Kidney (tissue), 14 donors: ENCODE measurements around the gene GPC4. TPM values are rescaled to one million over a fixed set of nuclear protein-coding genes. Genes with fewer than 3 reads are reported as not detected.

Source experiments
- DNase-seq, 5 donors: peaks; one replicate each; pipeline ENCODE4 v3.0.0-alpha.2; 2013 to 2020
- FAIRE-seq: peaks from 2 replicates; lab custom pipeline; 2012; peaks lifted over from hg19 to GRCh38; lab: Jason Lieb, UNC
- H3K27ac ChIP-seq, 2 donors: one replicate each; pipeline ENCODE4 v1.7.0; 2013; ENCODE audit warnings: low read depth in 2 of 2, low read length in 2 of 2, inconsistent platforms in 1 of 2
- H3K27me3 ChIP-seq: one replicate; pipeline ENCODE4 v1.7.1; 2013; ENCODE audit warnings: low read length, inconsistent platforms; ENCODE audit not compliant: control insufficient read depth, insufficient read depth
- H3K36me3 ChIP-seq, 3 donors: one replicate each; pipeline versions ENCODE4 v1.7.0 to v1.7.1; 2013; ENCODE audit warnings: low read length in 3 of 3, control low read depth in 1 of 3, inconsistent platforms in 1 of 3; ENCODE audit not compliant: insufficient read depth in 3 of 3, control insufficient read depth in 2 of 3
- H3K4me1 ChIP-seq, 3 donors: one replicate each; pipeline versions ENCODE4 v1.7.0 to v1.7.1; 2013; ENCODE audit warnings: low read length in 3 of 3, inconsistent platforms in 1 of 3, low read depth in 1 of 3; ENCODE audit not compliant: control insufficient read depth in 2 of 3, insufficient read depth in 2 of 3
- H3K4me3 ChIP-seq, 3 donors: one replicate each; pipeline versions ENCODE4 v1.7.0 to v1.8.1; 2013; ENCODE audit warnings: low read length in 3 of 3, control low read depth in 1 of 3, inconsistent platforms in 1 of 3
- H3K9ac ChIP-seq, 3 donors: one replicate each; pipeline versions ENCODE4 v1.7.0 to v1.7.1; 2013; ENCODE audit warnings: low read length in 3 of 3, control low read depth in 1 of 3, inconsistent platforms in 1 of 3
- H3K9me3 ChIP-seq, 3 donors: one replicate each; pipeline versions ENCODE4 v1.7.0 to v1.7.1; 2013; ENCODE audit warnings: low read length in 3 of 3, control low read depth in 1 of 3, inconsistent platforms in 1 of 3; ENCODE audit not compliant: control insufficient read depth in 2 of 3, insufficient read depth in 1 of 3
- CTCF ChIP-seq: IDR thresholded peaks from 3 replicates; pipeline ENCODE4 v1.5.1; 2012; ENCODE audit warnings: mild to moderate bottlenecking, moderate library complexity, borderline replicate concordance; ENCODE audit not compliant: insufficient read depth; ENCODE audit errors: extremely low read depth
- intact Hi-C: fragments of 100-400 bp; cut with DNase I; formaldehyde crosslinking; loops from one replicate; pipeline ENCODE4 v1.11.1; 2022
- polyA plus RNA-seq: library from polyadenylated mRNA; stranded (reverse); fragments of 350-450 nt; fragmentation: Illumina TruSeq; extraction: RNeasy Lipid Tissue Mini Kit (QIAGEN cat#74804); gene quantifications from one replicate; pipeline ENCODE4 v1.2.3, GENCODE V29; 2014; ENCODE audit warnings: low read depth, low replicate concordance; ENCODE audit not compliant: insufficient read depth
- total RNA-seq: library from RNA; stranded (reverse); fragmentation: NEBNext Ultra II Directional; extraction: Animal tissue kit (Norgen Biotek cat#: 25700); gene quantifications from one replicate; pipeline ENCODE4 v1.2.1, GENCODE V29; 2021
- donor health status: control.
- donor health status: control.
- donor health status: control.
- donor health status: control.
- donor health status: control.
- donor health status: DM: yes; HTN: yes; CAD: no.
- donor health status: Normal renal cell carcinoma (clear cell type).

Gene GPC4
- total and polyA plus RNA-seq, 2 donors from 2014 or later = 19.5 to 70.3 TPM

GRCh38 chrX:133269168-133269567 lies 146.1 kb downstream of the GPC4 start:
- DNase-seq (no peak), FAIRE-seq (no peak)
- H3K27me3 ChIP-seq = no peaks in the 10 kb centered on the region
- no peak for TF ChIP-seq CTCF
- no peak overlapping the region for H3K9ac ChIP-seq
- no peaks in the 10 kb centered on the region for H3K36me3 ChIP-seq
- intact Hi-C loops = no loop called here
- H3K27ac ChIP-seq = no peak overlapping the region
- no peaks in the 10 kb centered on the region for H3K4me1 ChIP-seq
- no peaks in the 10 kb centered on the region for H3K9me3 ChIP-seq
- no peak overlapping the region for H3K4me3 ChIP-seq

GRCh38 chrX:133267621-133268020 lies 147.7 kb downstream of the GPC4 start:
- no peak for TF ChIP-seq CTCF
- Histone ChIP-seq H3K4me1 (no peaks in the 10 kb centered on the region), H3K4me3 (no peak overlapping the region), H3K27ac (no peak overlapping the region), H3K9ac (no peak overlapping the region), H3K36me3 (no peaks in the 10 kb centered on the region), H3K27me3 (no peaks in the 10 kb centered on the region), H3K9me3 (no peaks in the 10 kb centered on the region)
- DNase-seq (no peak), FAIRE-seq (no peak)
- intact Hi-C loops = no loop called here

- intact Hi-C loops = no loop called here
- Histone ChIP-seq H3K4me1 (no peaks in the 10 kb centered on the region), H3K27ac (no peak overlapping the region), H3K27me3 (no peaks in the 10 kb centered on the region), H3K36me3 (no peaks in the 10 kb centered on the region), H3K9ac (no peak overlapping the region), H3K4me3 (no peak overlapping the region), H3K9me3 (no peaks in the 10 kb centered on the region)
- no peak for TF ChIP-seq CTCF
- DNase-seq (peak; percentile 53 to 66 (median 61)), FAIRE-seq (no peak)
Observed at GRCh38 chrX:133265331-133265730, 150.0 kb downstream of the GPC4 start.

GRCh38 chrX:133258481-133258880 lies 156.8 kb downstream of the GPC4 start:
- Histone ChIP-seq H3K4me3 (no peak overlapping the region), H3K27ac (no peak overlapping the region), H3K36me3 (no peaks in the 10 kb centered on the region), H3K9me3 (no peaks in the 10 kb centered on the region), H3K4me1 (no peaks in the 10 kb centered on the region), H3K9ac (no peak overlapping the region), H3K27me3 (no peaks in the 10 kb centered on the region)
- no peak for TF ChIP-seq CTCF
- intact Hi-C loops = no loop called here
- DNase-seq (no peak), FAIRE-seq (no peak)
